HepG2 (cell line): ENCODE measurements around the gene PSMD1. TPM values are rescaled to one million over a fixed set of nuclear protein-coding genes. Genes with fewer than 3 reads are reported as not detected.

Experiments used
- ATAC-seq: fragments of 200-7000 bp; cut with Tn5 transposase; 3 replicates; pipeline ENCODE4 v1.9.1; 2020; ENCODE audit warnings: mild to moderate bottlenecking, moderate library complexity
- BruUV-seq: library from RNA; stranded (reverse); fragments of 400-500 nt; replicated peaks from 2 replicates; lab custom pipeline; 2021; lab: Mats Ljungman, UMichigan
- CTCF ChIA-PET: fragments of 300-600 bp; formaldehyde crosslinking; extraction: SDS; loops from one replicate; lab custom pipeline; 2021; ENCODE audit warnings: low total read pairs, inconsistent platforms, low intra/inter-chr PET ratio; lab: Yijun Ruan, JAX
- POLR2A ChIA-PET: fragments of 350-600 bp; sonication (Branson Sonifier 250); formaldehyde crosslinking; loops from one replicate; lab custom pipeline; 2020; ENCODE audit warnings: antibody characterized with exemption, inconsistent platforms; lab: Yijun Ruan, JAX
- DNase-seq: peaks from one replicate; pipeline ENCODE4 v3.0.0-alpha.2; 2015; ENCODE audit warnings: low spot score
- FAIRE-seq: peaks from 3 replicates; lab custom pipeline; 2011; peaks lifted over from hg19 to GRCh38; lab: Jason Lieb, UNC
- H2AFZ ChIP-seq: one replicate; pipeline ENCODE4 v1.6.1; 2011; ENCODE audit warnings: low read length, inconsistent platforms
- H3K27ac ChIP-seq: fragments of 300-600 bp; 3 replicates; pipeline ENCODE4 v1.8.0; 2011; ENCODE audit warnings: mixed run types, mild to moderate bottlenecking, mixed read lengths, low read length, inconsistent platforms; ENCODE audit not compliant: insufficient read depth; ENCODE audit errors: extremely low read length
- H3K27me3 ChIP-seq, 2 experiments: fragments of 200-600 bp in 1 of 2; 2 replicates in 1 of 2; 3 replicates in 1 of 2; pipeline versions ENCODE4 v1.6.0 to v1.8.0; 2011; ENCODE audit warnings: low read length in 2 of 2, mild to moderate bottlenecking in 2 of 2, moderate library complexity in 2 of 2, inconsistent platforms in 1 of 2; ENCODE audit not compliant: insufficient read depth in 2 of 2, control insufficient read depth in 1 of 2
- H3K36me3 ChIP-seq, 2 experiments: fragments of 200-600 bp in 1 of 2; replicated peaks in 1 of 2; 2 replicates in 1 of 2; 3 replicates in 1 of 2; pipeline versions ENCODE4 v1.5.1 to v1.8.0; 2011; ENCODE audit warnings: low read length in 2 of 2, inconsistent platforms in 1 of 2; ENCODE audit not compliant: insufficient read depth in 2 of 2, control insufficient read depth in 1 of 2
- H3K4me1 ChIP-seq: 2 replicates; pipeline ENCODE4 v1.5.1; 2012; ENCODE audit warnings: low read length, inconsistent platforms; ENCODE audit not compliant: insufficient read depth
- H3K4me2 ChIP-seq: 2 replicates; pipeline ENCODE4 v1.6.0; 2011; ENCODE audit warnings: low read depth, low read length, inconsistent platforms
- H3K4me3 ChIP-seq, 3 experiments: fragments of 200-600 bp in 1 of 3; sonication (generic), shearing (Covaris generic) in 1 of 3; replicated peaks in 1 of 3; 2 replicates each; pipeline ENCODE4 v1.5.1; 2011 to 2016; ENCODE audit warnings: low read length in 3 of 3, inconsistent platforms in 2 of 3, low read depth in 2 of 3, mild to moderate bottlenecking in 2 of 3, control low read depth in 1 of 3, mixed read lengths in 1 of 3; ENCODE audit not compliant: insufficient read depth in 1 of 3
- H3K79me2 ChIP-seq: one replicate; pipeline ENCODE4 v1.6.1; 2011; ENCODE audit warnings: low read length, inconsistent platforms; ENCODE audit not compliant: insufficient read depth
- H3K9ac ChIP-seq: 2 replicates; pipeline ENCODE4 v1.6.0; 2011; ENCODE audit warnings: mild to moderate bottlenecking, low read depth, low read length, inconsistent platforms; ENCODE audit not compliant: insufficient read depth
- H3K9me3 ChIP-seq: 2 replicates; pipeline ENCODE4 v1.5.1; 2012; ENCODE audit warnings: mild to moderate bottlenecking, low read length
- H4K20me1 ChIP-seq: 2 replicates; pipeline ENCODE4 v1.6.0; 2011; ENCODE audit warnings: inconsistent platforms, mild to moderate bottlenecking, low read length, moderate library complexity; ENCODE audit not compliant: insufficient read depth
- CHD2 ChIP-seq: IDR thresholded peaks from 2 replicates; pipeline ENCODE4 v1.6.1; 2011; ENCODE audit warnings: low read depth, low read length, improper control_type of control experiment
- PTBP1 ChIP-seq: fragments of 200-400 bp; formaldehyde crosslinking; IDR thresholded peaks from 2 replicates; pipeline ENCODE4 v1.6.1; 2018; ENCODE audit warnings: low read length, low read depth; ENCODE audit not compliant: poor library complexity, severe bottlenecking
- SKIL ChIP-seq: sonication (generic); formaldehyde crosslinking; IDR thresholded peaks from 2 replicates; pipeline ENCODE4 v1.8.0; 2022; ENCODE audit warnings: missing genetic modification reagents, mild to moderate bottlenecking, moderate library complexity, borderline replicate concordance
- SMAD9 ChIP-seq: sonication (generic); formaldehyde crosslinking; IDR thresholded peaks from 2 replicates; pipeline ENCODE4 v1.5.1; 2020; ENCODE audit warnings: mild to moderate bottlenecking, missing genetic modification reagents
- ZFP36L1 ChIP-seq: sonication (generic); formaldehyde crosslinking; IDR thresholded peaks from 2 replicates; pipeline ENCODE4 v1.8.0; 2022; ENCODE audit warnings: mild to moderate bottlenecking, missing genetic modification reagents, moderate library complexity
- ZMYM4 ChIP-seq: sonication (generic); formaldehyde crosslinking; IDR thresholded peaks from 2 replicates; pipeline ENCODE4 v1.8.1; 2023; ENCODE audit warnings: mild to moderate bottlenecking, missing genetic modification reagents
- ZNF30 ChIP-seq: sonication (generic); formaldehyde crosslinking; IDR thresholded peaks from 2 replicates; pipeline ENCODE4 v1.5.0; 2020; ENCODE audit warnings: mild to moderate bottlenecking, missing genetic modification reagents
- ZNF432 ChIP-seq: sonication (generic); formaldehyde crosslinking; IDR thresholded peaks from 2 replicates; pipeline ENCODE4 v1.5.0; 2020; ENCODE audit warnings: missing genetic modification reagents, mild to moderate bottlenecking, borderline replicate concordance
- ZNF484 ChIP-seq: sonication (generic); formaldehyde crosslinking; IDR thresholded peaks from 2 replicates; pipeline ENCODE4 v1.5.1; 2020; ENCODE audit warnings: mild to moderate bottlenecking, low read depth, missing genetic modification reagents, borderline replicate concordance
- ZNF557 ChIP-seq: sonication (generic); formaldehyde crosslinking; IDR thresholded peaks from 2 replicates; pipeline ENCODE4 v1.4.0; 2020; ENCODE audit warnings: missing genetic modification reagents
- ZNF567 ChIP-seq: sonication (generic); formaldehyde crosslinking; IDR thresholded peaks from 2 replicates; pipeline ENCODE4 v1.8.1; 2023; ENCODE audit warnings: mild to moderate bottlenecking, missing genetic modification reagents, borderline replicate concordance
- ZUFSP ChIP-seq: sonication (generic); formaldehyde crosslinking; IDR thresholded peaks from 2 replicates; pipeline ENCODE4 v1.9.0; 2021; ENCODE audit warnings: missing genetic modification reagents, mild to moderate bottlenecking, borderline replicate concordance
- WGBS: methylation state at CpG from one replicate; pipeline ENCODE4 v1.1.6; 2017; ENCODE audit warnings: low lambda C conversion rate; 5-methylcytosine and 5-hydroxymethylcytosine counted together
- in situ Hi-C: cut with HindIII; loops from 2 replicates; pipeline ENCODE4 v1.10.0; 2017; ENCODE audit warnings: low pct_unique_long_range_greater_than_20kb; ENCODE audit not compliant: extremely low pct_ligation_motif_present
- intact Hi-C: fragments of 100-400 bp; cut with micrococcal nuclease; formaldehyde crosslinking; loops from one replicate; pipeline ENCODE4 v1.10.0; 2022; ENCODE audit not compliant: unreplicated experiment
- polyA plus RNA-seq, 8 experiments: library from polyadenylated mRNA; depleted of rRNA in 3 of 8; stranded (reverse) in 7 of 8; unstranded in 1 of 8; fragments of >200 nt; fragmentation: Illumina TruSeq in 4 of 8; extraction: Trizol in 4 of 8; gene quantifications; 2 replicates each; pipeline versions ENCODE4 v1.2.1 to v1.2.3, GENCODE V29; 2011 to 2016; ENCODE audit warnings: low read depth in 4 of 8, missing spikeins in 1 of 8, mixed read lengths in 1 of 8; ENCODE audit not compliant: insufficient read depth in 1 of 8
- total RNA-seq, 5 experiments: library from RNA; depleted of rRNA; stranded (reverse); fragments of >200 nt; fragmentation: Illumina TruSeq; extraction: Trizol; gene quantifications; 2 replicates each; pipeline ENCODE4 v1.2.3, GENCODE V29; 2016; ENCODE audit warnings: low read depth in 1 of 5
- TF ChIP-seq, protein P1 (sequence below): sonication (generic); formaldehyde crosslinking; conservative IDR thresholded peaks from 2 replicates; pipeline ENCODE4 v1.8.0; 2022; ENCODE audit warnings: missing genetic modification reagents
- TF ChIP-seq, protein P2 (sequence below): sonication (generic); formaldehyde crosslinking; conservative IDR thresholded peaks from 2 replicates; pipeline ENCODE4 v1.4.0; 2020; ENCODE audit warnings: missing genetic modification reagents

PSMD1 gene
- total and polyA plus RNA-seq, 2 of the 13 experiments (the other 11 are each of a cell fraction or from before 2014, with no cell fraction given): 136 to 191 TPM

DNA sequence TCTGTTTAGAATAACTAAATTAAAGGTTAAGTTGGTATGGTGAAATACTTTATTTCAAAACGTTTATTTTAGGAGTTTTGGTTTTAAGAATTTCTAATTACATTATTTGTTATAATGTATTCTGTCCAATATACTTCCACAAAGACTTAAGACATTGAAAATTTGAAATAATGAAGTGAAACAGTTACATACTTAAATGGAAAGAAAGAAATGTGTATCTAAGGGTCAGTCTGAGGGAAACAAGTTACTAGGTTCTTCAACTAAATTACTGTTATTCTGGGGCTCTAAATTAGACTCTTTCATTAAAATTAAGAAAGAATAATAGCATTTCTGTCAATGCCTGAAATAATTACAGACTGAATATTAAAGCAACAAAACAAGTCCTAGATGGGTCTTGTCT is 60.5 kb downstream of the PSMD1 start (continued):
- TF ChIP-seq PTBP1: no peak
- TF ChIP-seq SMAD9: no peak
- TF ChIP-seq, protein P1, sequence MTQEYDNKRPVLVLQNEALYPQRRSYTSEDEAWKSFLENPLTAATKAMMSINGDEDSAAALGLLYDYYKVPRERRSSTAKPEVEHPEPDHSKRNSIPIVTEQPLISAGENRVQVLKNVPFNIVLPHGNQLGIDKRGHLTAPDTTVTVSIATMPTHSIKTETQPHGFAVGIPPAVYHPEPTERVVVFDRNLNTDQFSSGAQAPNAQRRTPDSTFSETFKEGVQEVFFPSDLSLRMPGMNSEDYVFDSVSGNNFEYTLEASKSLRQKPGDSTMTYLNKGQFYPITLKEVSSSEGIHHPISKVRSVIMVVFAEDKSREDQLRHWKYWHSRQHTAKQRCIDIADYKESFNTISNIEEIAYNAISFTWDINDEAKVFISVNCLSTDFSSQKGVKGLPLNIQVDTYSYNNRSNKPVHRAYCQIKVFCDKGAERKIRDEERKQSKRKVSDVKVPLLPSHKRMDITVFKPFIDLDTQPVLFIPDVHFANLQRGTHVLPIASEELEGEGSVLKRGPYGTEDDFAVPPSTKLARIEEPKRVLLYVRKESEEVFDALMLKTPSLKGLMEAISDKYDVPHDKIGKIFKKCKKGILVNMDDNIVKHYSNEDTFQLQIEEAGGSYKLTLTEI: no peak
- TF ChIP-seq ZNF557: no peak
- no peak for TF ChIP-seq CHD2
- no peak for TF ChIP-seq ZFP36L1 (CRISPR knock-in tag)
- no peak for TF ChIP-seq ZNF484 (CRISPR knock-in tag)

DNA sequence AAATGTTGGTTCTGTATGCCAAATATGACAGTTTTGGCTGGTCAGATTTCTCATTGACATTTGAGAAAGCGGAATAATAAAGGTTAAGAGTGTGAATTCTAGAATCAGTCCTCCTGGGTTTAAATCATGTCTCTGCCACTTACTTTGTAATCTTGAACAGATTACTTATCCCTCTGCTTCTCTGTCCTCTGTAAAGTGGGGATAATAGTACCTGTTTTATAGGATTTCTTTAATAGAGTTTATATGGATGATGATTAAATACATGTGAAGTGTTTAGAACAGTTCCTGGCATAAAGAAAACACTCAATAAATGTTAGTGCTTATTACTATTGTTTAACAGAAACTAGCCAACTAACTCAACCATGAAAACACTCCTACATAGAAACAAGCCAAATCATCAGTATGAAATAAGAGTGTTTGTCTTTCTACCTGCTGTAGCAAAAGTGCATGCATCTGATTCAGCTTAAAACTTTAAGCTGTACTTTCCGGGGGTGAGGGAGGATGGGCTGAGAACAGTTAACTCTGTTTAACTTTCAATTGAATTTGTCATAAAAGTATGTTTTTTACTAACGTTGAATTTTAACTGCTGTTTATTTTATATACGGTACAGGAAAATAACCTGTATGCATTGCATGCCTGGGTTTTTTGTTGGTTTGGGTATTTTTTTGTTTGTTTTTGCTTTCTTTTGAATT is 61.4 kb downstream of the PSMD1 start:
- POLR2A ChIA-PET: no interaction called here
- Histone ChIP-seq H3K27me3 (no peaks in the 10 kb centered on the region), H2AFZ (no peak overlapping the region), H3K9ac (no peak overlapping the region), H3K27ac (no peak overlapping the region), H3K4me1 (peaks cover 11% of the 10 kb centered on the region), H3K4me3 (no peak overlapping the region), H3K4me2 (no peak overlapping the region), H3K9me3 (no peaks in the 10 kb centered on the region), H3K36me3 (peaks cover 2 to 8% of the 10 kb centered on the region in 2 experiments; a peak in 4 of 5 replicates), H3K79me2 (no peaks in the 10 kb centered on the region), H4K20me1 (no peaks in the 10 kb centered on the region)
- DNase-seq (no peak), FAIRE-seq (no peak), ATAC-seq (no peak)
- intact Hi-C loops: no loop called here
- CTCF ChIA-PET: no interaction called here
- no TSS peak for BruUV-seq
- in situ Hi-C loops: no loop called here
- 90% methylated on average over 4 of the region's 4 CpGs for WGBS
- TF ChIP-seq SKIL (no peak), ZUFSP (CRISPR knock-in tag) (no peak), ZNF30 (CRISPR knock-in tag) (no peak), ZMYM4 (CRISPR knock-in tag) (no peak), ZNF432 (CRISPR knock-in tag) (no peak), ZNF567 (CRISPR knock-in tag) (no peak)
- TF ChIP-seq, protein P2, sequence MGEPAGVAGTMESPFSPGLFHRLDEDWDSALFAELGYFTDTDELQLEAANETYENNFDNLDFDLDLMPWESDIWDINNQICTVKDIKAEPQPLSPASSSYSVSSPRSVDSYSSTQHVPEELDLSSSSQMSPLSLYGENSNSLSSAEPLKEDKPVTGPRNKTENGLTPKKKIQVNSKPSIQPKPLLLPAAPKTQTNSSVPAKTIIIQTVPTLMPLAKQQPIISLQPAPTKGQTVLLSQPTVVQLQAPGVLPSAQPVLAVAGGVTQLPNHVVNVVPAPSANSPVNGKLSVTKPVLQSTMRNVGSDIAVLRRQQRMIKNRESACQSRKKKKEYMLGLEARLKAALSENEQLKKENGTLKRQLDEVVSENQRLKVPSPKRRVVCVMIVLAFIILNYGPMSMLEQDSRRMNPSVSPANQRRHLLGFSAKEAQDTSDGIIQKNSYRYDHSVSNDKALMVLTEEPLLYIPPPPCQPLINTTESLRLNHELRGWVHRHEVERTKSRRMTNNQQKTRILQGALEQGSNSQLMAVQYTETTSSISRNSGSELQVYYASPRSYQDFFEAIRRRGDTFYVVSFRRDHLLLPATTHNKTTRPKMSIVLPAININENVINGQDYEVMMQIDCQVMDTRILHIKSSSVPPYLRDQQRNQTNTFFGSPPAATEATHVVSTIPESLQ (CRISPR knock-in tag): no peak
